ENCODE measurements around the gene CLCNKB.
"Not testable (repeated sequence)": the region's sequence is repeated elsewhere in the genome, so short reads cannot be mapped to it uniquely, and the experiment has no call there.

CLCNKB gene

DNA sequence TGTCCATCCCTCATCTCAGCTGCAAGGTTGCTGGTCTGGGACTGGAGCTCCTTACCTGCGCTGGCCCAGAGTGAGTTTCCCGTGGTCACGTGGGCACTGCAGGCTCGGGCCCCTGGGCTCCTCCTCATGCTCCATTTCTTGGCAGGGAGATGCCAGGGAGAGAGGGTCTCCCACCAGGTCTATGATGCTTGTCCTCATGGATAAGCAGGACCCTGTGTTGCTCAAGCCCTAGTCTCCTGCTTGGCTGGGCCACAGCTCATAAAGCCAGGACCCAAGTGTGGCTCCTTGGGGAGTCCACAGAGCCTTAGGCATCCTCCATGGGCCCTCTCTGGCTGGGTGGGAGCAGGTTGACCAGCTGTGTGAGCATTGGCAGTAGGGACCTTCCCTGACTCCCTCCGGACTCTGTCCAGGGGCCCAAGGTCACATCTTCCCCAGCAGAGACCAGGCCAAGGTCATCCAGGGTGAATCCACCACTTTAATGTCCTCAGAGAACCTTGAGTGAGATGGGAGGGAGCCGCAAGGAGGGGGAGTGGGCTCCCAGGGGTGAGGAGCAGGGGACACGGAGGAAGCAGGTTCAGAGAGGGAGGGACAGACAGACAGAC, 13.8 kb downstream of the CLCNKB start:
- not testable (repeated sequence) for H3K27ac ChIP-seq (ENCODE audit: insufficient read depth, low read depth, low read length, poor library complexity, severe bottlenecking); H3K27me3 ChIP-seq (ENCODE audit: control insufficient read depth, insufficient read depth, low read length, poor library complexity, severe bottlenecking); H3K4me1 ChIP-seq (ENCODE audit: control insufficient read depth, insufficient read depth, low read length); H3K9me3 ChIP-seq (ENCODE audit: control insufficient read depth, low read length); H3K36me3 ChIP-seq (ENCODE audit: control insufficient read depth, insufficient read depth, low read length); H3K4me3 ChIP-seq (ENCODE audit: insufficient read depth, low read depth, low read length)
- WGBS, 2 experiments: 82 to 89% methylated on average over 6 to 7 of the region's 7 CpGs

DNA sequence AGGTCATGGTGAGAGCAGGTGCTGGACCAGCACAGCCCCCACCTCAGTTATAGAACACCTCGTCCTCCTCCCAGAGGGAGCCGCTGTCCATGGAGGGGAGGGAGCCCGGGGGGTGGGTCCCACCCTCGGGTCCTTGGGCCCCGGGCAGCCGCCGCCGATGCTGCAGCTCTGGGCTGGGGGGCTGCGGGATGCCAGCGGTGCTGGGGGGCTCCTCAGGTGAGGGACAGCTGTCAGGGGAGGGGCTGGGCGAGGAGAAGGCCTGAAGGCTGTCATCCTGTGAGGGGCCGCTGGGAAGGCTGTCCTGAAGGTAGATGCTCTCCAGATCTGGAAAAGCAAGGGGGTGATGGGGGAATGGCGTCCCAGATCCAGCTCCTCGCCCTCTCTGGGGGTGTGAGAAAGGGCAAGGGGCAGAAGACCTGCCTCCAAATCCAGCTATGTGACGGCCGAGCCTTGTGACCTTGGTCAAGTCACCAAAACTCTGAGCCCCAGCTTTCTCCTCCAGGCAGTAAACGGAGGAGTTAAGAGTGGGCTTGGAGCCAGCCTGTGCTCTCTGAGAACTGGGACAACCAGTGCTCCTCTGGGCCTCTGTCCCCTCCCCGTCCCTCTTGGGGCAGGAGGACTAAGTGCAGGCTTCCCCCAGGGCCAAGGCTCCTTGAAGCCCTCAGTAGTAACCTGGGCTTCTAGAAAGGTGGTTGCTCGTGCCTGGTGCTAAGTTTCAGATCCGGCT, 15.0 kb downstream of the CLCNKB start:
- H3K36me3 ChIP-seq (ENCODE audit: control insufficient read depth, insufficient read depth, low read length); H3K27ac ChIP-seq (ENCODE audit: insufficient read depth, low read depth, low read length, poor library complexity, severe bottlenecking); H3K4me1 ChIP-seq (ENCODE audit: control insufficient read depth, insufficient read depth, low read length); H3K9me3 ChIP-seq (ENCODE audit: control insufficient read depth, low read length); H3K27me3 ChIP-seq (ENCODE audit: control insufficient read depth, insufficient read depth, low read length, poor library complexity, severe bottlenecking); H3K4me3 ChIP-seq (ENCODE audit: insufficient read depth, low read depth, low read length): not testable (repeated sequence)
- whole genome bisulfite sequencing, 2 experiments: 85 to 93% methylated on average over 8 to 15 of the region's 20 CpGs

- 91 to 92% methylated on average over 3 of the region's 3 CpGs for WGBS, 2 experiments
Observed at GRCh38 chr1:16061266-16061665, 17.7 kb downstream of the CLCNKB start.

GRCh38 chr1:16061989-16062686, 18.6 kb downstream of the CLCNKB start:
- WGBS, 2 experiments: 76 to 78% methylated on average over 17 to 18 of the region's 18 CpGs
- not testable (repeated sequence) for H3K36me3 ChIP-seq (ENCODE audit: control insufficient read depth, insufficient read depth, low read length); H3K27ac ChIP-seq (ENCODE audit: insufficient read depth, low read depth, low read length, poor library complexity, severe bottlenecking); H3K9me3 ChIP-seq (ENCODE audit: control insufficient read depth, low read length); H3K27me3 ChIP-seq (ENCODE audit: control insufficient read depth, insufficient read depth, low read length, poor library complexity, severe bottlenecking); H3K4me3 ChIP-seq (ENCODE audit: insufficient read depth, low read depth, low read length)
- peaks cover 27% of the 10 kb centered on the region for H3K4me1 ChIP-seq (ENCODE audit: control insufficient read depth, insufficient read depth, low read length)

More at GRCh38 chr1:16061266-16061665, 17.7 kb downstream of the CLCNKB start:
- Histone ChIP-seq H3K4me1 (ENCODE audit: control insufficient read depth, insufficient read depth, low read length) (peaks cover 22% of the 10 kb centered on the region), H3K36me3 (ENCODE audit: control insufficient read depth, insufficient read depth, low read length) (no peaks in the 10 kb centered on the region), H3K9me3 (ENCODE audit: control insufficient read depth, low read length) (no peaks in the 10 kb centered on the region), H3K27me3 (ENCODE audit: control insufficient read depth, insufficient read depth, low read length, poor library complexity, severe bottlenecking) (no peaks in the 10 kb centered on the region), H3K4me3 (ENCODE audit: insufficient read depth, low read depth, low read length) (no peak overlapping the region), H3K27ac (ENCODE audit: insufficient read depth, low read depth, low read length, poor library complexity, severe bottlenecking) (no peak overlapping the region)

GRCh38 chr1:16062687-16063075, 19.1 kb downstream of the CLCNKB start:
- H3K27me3 ChIP-seq (ENCODE audit: control insufficient read depth, insufficient read depth, low read length, poor library complexity, severe bottlenecking); H3K27ac ChIP-seq (ENCODE audit: insufficient read depth, low read depth, low read length, poor library complexity, severe bottlenecking); H3K36me3 ChIP-seq (ENCODE audit: control insufficient read depth, insufficient read depth, low read length); H3K9me3 ChIP-seq (ENCODE audit: control insufficient read depth, low read length); H3K4me3 ChIP-seq (ENCODE audit: insufficient read depth, low read depth, low read length): not testable (repeated sequence)
- 92% methylated on average over 9 of the region's 9 CpGs for WGBS, 2 experiments
- peaks cover 33% of the 10 kb centered on the region for H3K4me1 ChIP-seq (ENCODE audit: control insufficient read depth, insufficient read depth, low read length)

DNA sequence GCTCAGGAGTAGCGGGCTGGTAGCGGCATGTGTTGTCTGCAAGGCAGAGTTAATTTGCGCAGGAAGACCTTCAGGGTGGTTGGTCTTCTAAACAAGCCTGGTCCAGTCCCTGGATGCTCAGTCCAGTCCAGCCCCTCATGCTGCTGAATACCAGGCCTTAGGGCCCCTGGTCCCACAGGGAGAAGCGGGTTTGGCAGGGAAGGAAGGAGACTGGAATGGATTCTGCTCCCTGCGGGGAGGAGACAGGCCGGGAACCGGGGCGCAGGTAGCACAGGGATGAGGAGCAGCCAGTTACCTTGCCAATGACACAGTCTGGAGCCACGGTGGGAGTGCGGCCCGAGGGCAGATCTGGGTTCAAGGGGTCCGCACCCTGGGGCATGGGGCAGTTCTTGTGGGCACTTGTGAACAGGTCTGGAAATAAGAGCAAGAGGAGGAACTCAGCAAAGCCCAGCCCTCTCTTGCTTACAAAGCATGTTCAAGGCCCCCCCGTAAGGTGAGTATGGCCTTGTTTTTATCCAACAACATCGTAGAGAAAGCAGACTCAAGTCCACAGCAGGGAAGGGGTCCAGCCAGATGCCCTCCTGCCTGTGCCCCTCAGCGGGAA, 19.7 kb downstream of the CLCNKB start:
- Histone ChIP-seq H3K27ac (ENCODE audit: insufficient read depth, low read depth, low read length, poor library complexity, severe bottlenecking) (no peak overlapping the region), H3K4me1 (ENCODE audit: control insufficient read depth, insufficient read depth, low read length) (peaks cover 39% of the 10 kb centered on the region), H3K9me3 (ENCODE audit: control insufficient read depth, low read length) (no peaks in the 10 kb centered on the region), H3K4me3 (ENCODE audit: insufficient read depth, low read depth, low read length) (no peak overlapping the region), H3K36me3 (ENCODE audit: control insufficient read depth, insufficient read depth, low read length) (no peaks in the 10 kb centered on the region), H3K27me3 (ENCODE audit: control insufficient read depth, insufficient read depth, low read length, poor library complexity, severe bottlenecking) (no peaks in the 10 kb centered on the region)
- WGBS, 2 experiments: 91 to 92% methylated on average over 15 of the region's 15 CpGs

- Histone ChIP-seq H3K36me3 (ENCODE audit: control insufficient read depth, insufficient read depth, low read length) (no peaks in the 10 kb centered on the region), H3K4me3 (ENCODE audit: insufficient read depth, low read depth, low read length) (no peak overlapping the region), H3K27me3 (ENCODE audit: control insufficient read depth, insufficient read depth, low read length, poor library complexity, severe bottlenecking) (no peaks in the 10 kb centered on the region), H3K9me3 (ENCODE audit: control insufficient read depth, low read length) (no peaks in the 10 kb centered on the region), H3K27ac (ENCODE audit: insufficient read depth, low read depth, low read length, poor library complexity, severe bottlenecking) (no peak overlapping the region), H3K4me1 (ENCODE audit: control insufficient read depth, insufficient read depth, low read length) (peaks cover 44% of the 10 kb centered on the region)
- WGBS, 2 experiments: 64 to 68% methylated on average over 9 of the region's 9 CpGs
Observed at GRCh38 chr1:16063921-16064320, 20.3 kb downstream of the CLCNKB start.

- Histone ChIP-seq H3K27ac (ENCODE audit: insufficient read depth, low read depth, low read length, poor library complexity, severe bottlenecking) (no peak overlapping the region), H3K36me3 (ENCODE audit: control insufficient read depth, insufficient read depth, low read length) (no peaks in the 10 kb centered on the region), H3K4me3 (ENCODE audit: insufficient read depth, low read depth, low read length) (no peak overlapping the region), H3K4me1 (ENCODE audit: control insufficient read depth, insufficient read depth, low read length) (peaks cover 44% of the 10 kb centered on the region), H3K9me3 (ENCODE audit: control insufficient read depth, low read length) (no peaks in the 10 kb centered on the region), H3K27me3 (ENCODE audit: control insufficient read depth, insufficient read depth, low read length, poor library complexity, severe bottlenecking) (no peaks in the 10 kb centered on the region)
- WGBS, 2 experiments: 83 to 84% methylated on average over 13 of the region's 13 CpGs
Observed at GRCh38 chr1:16064536-16065268, 21.1 kb downstream of the CLCNKB start.

GRCh38 chr1:16065269-16065576, 21.6 kb downstream of the CLCNKB start:
- Histone ChIP-seq H3K4me1 (ENCODE audit: control insufficient read depth, insufficient read depth, low read length) (peaks cover 44% of the 10 kb centered on the region), H3K9me3 (ENCODE audit: control insufficient read depth, low read length) (no peaks in the 10 kb centered on the region), H3K27ac (ENCODE audit: insufficient read depth, low read depth, low read length, poor library complexity, severe bottlenecking) (no peak overlapping the region), H3K27me3 (ENCODE audit: control insufficient read depth, insufficient read depth, low read length, poor library complexity, severe bottlenecking) (no peaks in the 10 kb centered on the region), H3K36me3 (ENCODE audit: control insufficient read depth, insufficient read depth, low read length) (no peaks in the 10 kb centered on the region), H3K4me3 (ENCODE audit: insufficient read depth, low read depth, low read length) (no peak overlapping the region)
- 56 to 62% methylated on average over 8 of the region's 8 CpGs for WGBS, 2 experiments

- no peaks in the 10 kb centered on the region for H3K36me3 ChIP-seq (ENCODE audit: control insufficient read depth, insufficient read depth, low read length)
- H3K4me3 ChIP-seq (ENCODE audit: insufficient read depth, low read depth, low read length): no peak overlapping the region
- H3K9me3 ChIP-seq (ENCODE audit: control insufficient read depth, low read length): no peaks in the 10 kb centered on the region
- H3K27me3 ChIP-seq (ENCODE audit: control insufficient read depth, insufficient read depth, low read length, poor library complexity, severe bottlenecking): no peaks in the 10 kb centered on the region
- H3K27ac ChIP-seq (ENCODE audit: insufficient read depth, low read depth, low read length, poor library complexity, severe bottlenecking): no peak overlapping the region
- 90% methylated on average over 4 of the region's 4 CpGs for WGBS, 2 experiments
- H3K4me1 ChIP-seq (ENCODE audit: control insufficient read depth, insufficient read depth, low read length): peaks cover 44% of the 10 kb centered on the region
Observed at GRCh38 chr1:16066245-16066644, 22.7 kb downstream of the CLCNKB start.

Data from ectodermal cell (in vitro differentiated cells).